HepG2 (cell line): ENCODE measurements around the gene RASAL3. TPM values are rescaled to one million over a fixed set of nuclear protein-coding genes. Genes with fewer than 3 reads are reported as not detected.

Experiments
- ATAC-seq: fragments of 200-7000 bp; cut with Tn5 transposase; 3 replicates; pipeline ENCODE4 v1.9.1; 2020; ENCODE audit warnings: mild to moderate bottlenecking, moderate library complexity
- BruUV-seq: library from RNA; stranded (reverse); fragments of 400-500 nt; replicated peaks from 2 replicates; lab custom pipeline; 2021; lab: Mats Ljungman, UMichigan
- CTCF ChIA-PET: fragments of 300-600 bp; formaldehyde crosslinking; extraction: SDS; loops from one replicate; lab custom pipeline; 2021; ENCODE audit warnings: low total read pairs, inconsistent platforms, low intra/inter-chr PET ratio; lab: Yijun Ruan, JAX
- POLR2A ChIA-PET: fragments of 350-600 bp; sonication (Branson Sonifier 250); formaldehyde crosslinking; loops from one replicate; lab custom pipeline; 2020; ENCODE audit warnings: antibody characterized with exemption, inconsistent platforms; lab: Yijun Ruan, JAX
- DNase-seq: peaks from one replicate; pipeline ENCODE4 v3.0.0-alpha.2; 2015; ENCODE audit warnings: low spot score
- FAIRE-seq: peaks from 3 replicates; lab custom pipeline; 2011; peaks lifted over from hg19 to GRCh38; lab: Jason Lieb, UNC
- H2AFZ ChIP-seq: one replicate; pipeline ENCODE4 v1.6.1; 2011; ENCODE audit warnings: low read length, inconsistent platforms
- H3K27ac ChIP-seq: fragments of 300-600 bp; 3 replicates; pipeline ENCODE4 v1.8.0; 2011; ENCODE audit warnings: mixed run types, mild to moderate bottlenecking, mixed read lengths, low read length, inconsistent platforms; ENCODE audit not compliant: insufficient read depth; ENCODE audit errors: extremely low read length
- H3K27me3 ChIP-seq, 2 experiments: fragments of 200-600 bp in 1 of 2; 2 replicates in 1 of 2; 3 replicates in 1 of 2; pipeline versions ENCODE4 v1.6.0 to v1.8.0; 2011; ENCODE audit warnings: low read length in 2 of 2, mild to moderate bottlenecking in 2 of 2, moderate library complexity in 2 of 2, inconsistent platforms in 1 of 2; ENCODE audit not compliant: insufficient read depth in 2 of 2, control insufficient read depth in 1 of 2
- H3K36me3 ChIP-seq, 2 experiments: fragments of 200-600 bp in 1 of 2; replicated peaks in 1 of 2; 2 replicates in 1 of 2; 3 replicates in 1 of 2; pipeline versions ENCODE4 v1.5.1 to v1.8.0; 2011; ENCODE audit warnings: low read length in 2 of 2, inconsistent platforms in 1 of 2; ENCODE audit not compliant: insufficient read depth in 2 of 2, control insufficient read depth in 1 of 2
- H3K4me1 ChIP-seq: 2 replicates; pipeline ENCODE4 v1.5.1; 2012; ENCODE audit warnings: low read length, inconsistent platforms; ENCODE audit not compliant: insufficient read depth
- H3K4me2 ChIP-seq: 2 replicates; pipeline ENCODE4 v1.6.0; 2011; ENCODE audit warnings: low read depth, low read length, inconsistent platforms
- H3K4me3 ChIP-seq, 3 experiments: fragments of 200-600 bp in 1 of 3; sonication (generic), shearing (Covaris generic) in 1 of 3; replicated peaks in 1 of 3; 2 replicates each; pipeline ENCODE4 v1.5.1; 2011 to 2016; ENCODE audit warnings: low read length in 3 of 3, inconsistent platforms in 2 of 3, low read depth in 2 of 3, mild to moderate bottlenecking in 2 of 3, control low read depth in 1 of 3, mixed read lengths in 1 of 3; ENCODE audit not compliant: insufficient read depth in 1 of 3
- H3K79me2 ChIP-seq: one replicate; pipeline ENCODE4 v1.6.1; 2011; ENCODE audit warnings: low read length, inconsistent platforms; ENCODE audit not compliant: insufficient read depth
- H3K9ac ChIP-seq: 2 replicates; pipeline ENCODE4 v1.6.0; 2011; ENCODE audit warnings: mild to moderate bottlenecking, low read depth, low read length, inconsistent platforms; ENCODE audit not compliant: insufficient read depth
- H3K9me3 ChIP-seq: 2 replicates; pipeline ENCODE4 v1.5.1; 2012; ENCODE audit warnings: mild to moderate bottlenecking, low read length
- H4K20me1 ChIP-seq: 2 replicates; pipeline ENCODE4 v1.6.0; 2011; ENCODE audit warnings: inconsistent platforms, mild to moderate bottlenecking, low read length, moderate library complexity; ENCODE audit not compliant: insufficient read depth
- DNMT1 ChIP-seq: sonication (generic); formaldehyde crosslinking; IDR thresholded peaks from 2 replicates; pipeline ENCODE4 v1.5.1; 2020; ENCODE audit warnings: mild to moderate bottlenecking, missing genetic modification reagents
- SATB2 ChIP-seq: sonication (generic); formaldehyde crosslinking; IDR thresholded peaks from 2 replicates; pipeline ENCODE4 v1.5.0; 2020; ENCODE audit warnings: missing genetic modification reagents
- SRF ChIP-seq: IDR thresholded peaks from 2 replicates; pipeline ENCODE4 v1.6.1; 2011; ENCODE audit warnings: mild to moderate bottlenecking, low read depth, low read length, moderate library complexity
- ZFP36L1 ChIP-seq: sonication (generic); formaldehyde crosslinking; IDR thresholded peaks from 2 replicates; pipeline ENCODE4 v1.8.0; 2022; ENCODE audit warnings: mild to moderate bottlenecking, missing genetic modification reagents, moderate library complexity
- ZMYM3 ChIP-seq: sonication (generic); formaldehyde crosslinking; IDR thresholded peaks from 2 replicates; pipeline ENCODE4 v1.5.1; 2020; ENCODE audit warnings: mild to moderate bottlenecking, missing genetic modification reagents
- ZNF33A ChIP-seq: sonication (generic); formaldehyde crosslinking; IDR thresholded peaks from 2 replicates; pipeline ENCODE4 v1.5.1; 2020; ENCODE audit warnings: missing genetic modification reagents, mild to moderate bottlenecking, moderate library complexity, borderline replicate concordance
- ZNF543 ChIP-seq: sonication (generic); formaldehyde crosslinking; IDR thresholded peaks from 2 replicates; pipeline ENCODE4 v1.4.0; 2020; ENCODE audit warnings: mild to moderate bottlenecking, missing genetic modification reagents
- ZNF629 ChIP-seq: sonication (generic); formaldehyde crosslinking; conservative IDR thresholded peaks from 2 replicates; pipeline ENCODE4 v1.5.0; 2020; ENCODE audit warnings: missing genetic modification reagents
- ZNF75D ChIP-seq: sonication (generic); formaldehyde crosslinking; IDR thresholded peaks from 2 replicates; pipeline ENCODE4 v1.8.1; 2023; ENCODE audit warnings: missing genetic modification reagents, mild to moderate bottlenecking, borderline replicate concordance
- WGBS: methylation state at CpG from one replicate; pipeline ENCODE4 v1.1.6; 2017; ENCODE audit warnings: low lambda C conversion rate; 5-methylcytosine and 5-hydroxymethylcytosine counted together
- in situ Hi-C: cut with HindIII; loops from 2 replicates; pipeline ENCODE4 v1.10.0; 2017; ENCODE audit warnings: low pct_unique_long_range_greater_than_20kb; ENCODE audit not compliant: extremely low pct_ligation_motif_present
- intact Hi-C: fragments of 100-400 bp; cut with micrococcal nuclease; formaldehyde crosslinking; loops from one replicate; pipeline ENCODE4 v1.10.0; 2022; ENCODE audit not compliant: unreplicated experiment
- polyA plus RNA-seq, 8 experiments: library from polyadenylated mRNA; depleted of rRNA in 3 of 8; stranded (reverse) in 7 of 8; unstranded in 1 of 8; fragments of >200 nt; fragmentation: Illumina TruSeq in 4 of 8; extraction: Trizol in 4 of 8; gene quantifications; 2 replicates each; pipeline versions ENCODE4 v1.2.1 to v1.2.3, GENCODE V29; 2011 to 2016; ENCODE audit warnings: low read depth in 4 of 8, missing spikeins in 1 of 8, mixed read lengths in 1 of 8; ENCODE audit not compliant: insufficient read depth in 1 of 8
- total RNA-seq, 5 experiments: library from RNA; depleted of rRNA; stranded (reverse); fragments of >200 nt; fragmentation: Illumina TruSeq; extraction: Trizol; gene quantifications; 2 replicates each; pipeline ENCODE4 v1.2.3, GENCODE V29; 2016; ENCODE audit warnings: low read depth in 1 of 5
- TF ChIP-seq, protein P1 (sequence below): sonication (generic); formaldehyde crosslinking; IDR thresholded peaks from 2 replicates; pipeline ENCODE4 v1.8.1; 2023; ENCODE audit warnings: mild to moderate bottlenecking, missing genetic modification reagents, borderline replicate concordance

Gene RASAL3
- total and polyA plus RNA-seq, 2 of the 13 experiments (the other 11 are each of a cell fraction or from before 2014, with no cell fraction given): not detected

DNA sequence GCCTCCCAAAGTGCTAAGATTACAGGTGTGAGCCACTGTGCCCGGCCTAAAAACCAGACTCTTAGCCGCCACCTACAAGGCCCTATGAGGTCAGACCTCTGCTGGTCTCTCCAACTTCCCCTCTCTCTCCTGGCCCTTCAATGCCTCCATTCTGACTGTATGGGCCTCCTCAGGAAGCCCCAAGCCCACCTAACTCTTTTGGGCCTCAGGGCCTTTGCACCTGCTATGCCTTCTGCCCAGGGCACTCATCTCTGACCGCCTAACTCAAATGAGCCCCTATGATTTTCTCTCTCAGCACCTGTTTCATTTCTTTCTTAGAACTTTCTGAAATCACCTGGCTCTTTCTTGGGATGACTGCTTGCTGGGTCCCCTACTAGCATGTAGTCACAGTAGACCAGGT, 21.0 kb downstream of the RASAL3 start (continued):
- TF ChIP-seq ZNF75D (CRISPR knock-in tag) (no peak), DNMT1 (no peak), SATB2 (no peak), ZMYM3 (no peak), SRF (no peak)
- TF ChIP-seq, protein P1, sequence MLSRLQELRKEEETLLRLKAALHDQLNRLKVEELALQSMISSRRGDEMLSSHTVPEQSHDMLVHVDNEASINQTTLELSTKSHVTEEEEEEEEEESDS: no peak

DNA sequence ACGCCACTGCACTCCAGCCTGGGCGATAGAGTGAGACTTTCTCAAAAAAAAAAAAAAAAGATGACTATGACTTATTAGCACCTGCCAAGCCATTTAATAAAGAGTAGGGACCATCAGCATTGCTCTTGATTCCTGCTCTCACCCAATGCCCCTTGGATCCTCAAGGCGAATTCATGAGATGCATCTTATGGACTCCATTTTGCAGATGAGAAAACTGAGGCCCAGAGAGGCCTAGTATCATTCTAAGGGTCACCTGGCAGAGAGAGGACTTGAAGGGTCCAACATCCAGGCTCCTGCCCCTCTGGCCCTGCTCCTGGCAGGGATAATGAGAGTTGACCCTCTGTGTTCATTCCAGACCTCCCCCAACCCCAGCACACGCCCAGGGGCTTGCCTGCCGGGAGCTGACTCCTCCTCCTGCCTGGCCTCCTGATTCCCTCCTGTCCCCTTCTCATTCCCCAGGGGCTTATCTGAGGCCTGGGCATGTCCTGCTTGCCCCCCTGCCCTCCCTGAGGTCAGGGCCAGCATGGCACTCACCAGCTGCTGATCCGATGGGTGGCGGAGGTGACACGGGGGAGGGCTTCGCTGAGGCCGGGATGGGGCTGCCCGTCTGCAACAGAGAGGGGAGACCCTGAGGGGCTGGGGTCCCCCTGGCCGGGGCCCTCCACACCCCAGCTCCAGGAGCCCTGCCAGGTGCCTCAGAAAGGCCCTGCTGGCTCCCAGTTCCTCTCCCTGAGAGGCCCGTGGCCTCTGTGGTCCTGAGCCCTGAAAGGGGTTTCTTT, 22.0 kb downstream of the RASAL3 start:
- H3K79me2 ChIP-seq: no peaks in the 10 kb centered on the region
- FAIRE-seq: no peak
- no peak overlapping the region for H2AFZ ChIP-seq
- no peak for TF ChIP-seq ZNF543 (CRISPR knock-in tag)
- TF ChIP-seq ZFP36L1 (CRISPR knock-in tag): no peak
- TF ChIP-seq ZNF629 (CRISPR knock-in tag): peak; percentile 78
- TF ChIP-seq ZNF33A: no peak
- no peak overlapping the region for H3K4me3 ChIP-seq
- no peak for DNase-seq
- no TSS peak for BruUV-seq
- H3K4me2 ChIP-seq: no peak overlapping the region
- no peaks in the 10 kb centered on the region for H3K9me3 ChIP-seq
- intact Hi-C loops (no loop called here), in situ Hi-C loops (no loop called here)
- 53% methylated on average over 6 of the region's 13 CpGs for WGBS
- POLR2A ChIA-PET: no interaction called here
- CTCF ChIA-PET: no interaction called here
- H3K4me1 ChIP-seq: peaks cover 22% of the 10 kb centered on the region
- H3K9ac ChIP-seq: no peak overlapping the region
- no peak overlapping the region for H3K27ac ChIP-seq
- H4K20me1 ChIP-seq: no peaks in the 10 kb centered on the region
- no peaks in the 10 kb centered on the region for H3K27me3 ChIP-seq
- ATAC-seq: no peak
- no peaks in the 10 kb centered on the region for H3K36me3 ChIP-seq
